HepG2 (cell line): ENCODE measurements around the gene ATP6V0E1. TPM values are rescaled to one million over a fixed set of nuclear protein-coding genes. Genes with fewer than 3 reads are reported as not detected.

Experiments
- AGO2 ChIP-seq: fragments of 200-400 bp; formaldehyde crosslinking; optimal IDR thresholded peaks from 2 replicates; pipeline ENCODE3; 2017; ENCODE audit warnings: mild to moderate bottlenecking, low read depth, low read length, moderate library complexity
- EP300 ChIP-seq, 3 experiments: sonication (generic) in 1 of 3; formaldehyde crosslinking in 1 of 3; IDR thresholded peaks; 2 replicates each; pipeline versions ENCODE4 v1.5.1 to v1.6.1; 2011 to 2020; ENCODE audit warnings: low read depth in 2 of 3, low read length in 2 of 3, borderline replicate concordance in 1 of 3, improper control_type of control experiment in 1 of 3, mild to moderate bottlenecking in 1 of 3, missing genetic modification reagents in 1 of 3, moderate library complexity in 1 of 3
- ESRRA ChIP-seq: sonication (generic); formaldehyde crosslinking; IDR thresholded peaks from 2 replicates; pipeline ENCODE4 v1.5.1; 2020; ENCODE audit warnings: mild to moderate bottlenecking, low read depth, missing genetic modification reagents
- ETV5 ChIP-seq: IDR thresholded peaks from 2 replicates; pipeline ENCODE4 v1.6.1; 2018; ENCODE audit warnings: missing biosample characterization, missing genetic modification reagents, inconsistent platforms, borderline replicate concordance
- GATAD1 ChIP-seq: IDR thresholded peaks from 2 replicates; pipeline ENCODE4 v1.6.1; 2016; ENCODE audit warnings: missing genetic modification reagents, missing compliant biosample characterization
- GLI4 ChIP-seq: sonication (generic); formaldehyde crosslinking; IDR thresholded peaks from 2 replicates; pipeline ENCODE4 v1.5.1; 2020; ENCODE audit warnings: missing genetic modification reagents, mild to moderate bottlenecking, moderate library complexity, borderline replicate concordance
- HOXA3 ChIP-seq: sonication (generic); formaldehyde crosslinking; IDR thresholded peaks from 2 replicates; pipeline ENCODE4 v1.5.0; 2020; ENCODE audit warnings: missing genetic modification reagents
- ISL2 ChIP-seq: sonication (generic); formaldehyde crosslinking; IDR thresholded peaks from 2 replicates; pipeline ENCODE4 v1.5.0; 2020; ENCODE audit warnings: missing genetic modification reagents
- MTF2 ChIP-seq: sonication (generic); formaldehyde crosslinking; IDR thresholded peaks from 2 replicates; pipeline ENCODE4 v1.5.0; 2020; ENCODE audit warnings: missing genetic modification reagents, borderline replicate concordance
- NFKB2 ChIP-seq: sonication (generic); formaldehyde crosslinking; IDR thresholded peaks from 2 replicates; pipeline ENCODE4 v1.4.0; 2020; ENCODE audit warnings: missing genetic modification reagents, borderline replicate concordance
- RBFOX2 ChIP-seq: fragments of 200-400 bp; formaldehyde crosslinking; IDR thresholded peaks from 2 replicates; pipeline ENCODE4 v1.6.1; 2017; ENCODE audit warnings: low read depth, mild to moderate bottlenecking, low read length
- SP1 ChIP-seq, 2 experiments: fragments of 450-650 bp in 1 of 2; sonication (generic) in 1 of 2; formaldehyde crosslinking in 1 of 2; IDR thresholded peaks; 2 replicates each; pipeline versions ENCODE4 v1.4.0 to v1.6.1; 2016 to 2020; ENCODE audit warnings: missing genetic modification reagents in 1 of 2
- SP5 ChIP-seq: IDR thresholded peaks from 2 replicates; pipeline ENCODE4 v1.6.1; 2016; ENCODE audit warnings: low read depth, borderline replicate concordance
- STAT6 ChIP-seq: sonication (generic); formaldehyde crosslinking; IDR thresholded peaks from 2 replicates; pipeline ENCODE4 v1.4.0; 2020; ENCODE audit warnings: missing genetic modification reagents, mild to moderate bottlenecking, borderline replicate concordance
- ZBTB43 ChIP-seq: sonication (generic); formaldehyde crosslinking; conservative IDR thresholded peaks from 2 replicates; pipeline ENCODE4 v1.4.0; 2020; ENCODE audit warnings: missing genetic modification reagents
- ZFY ChIP-seq: sonication (generic); formaldehyde crosslinking; IDR thresholded peaks from 2 replicates; pipeline ENCODE4 v1.4.0; 2020; ENCODE audit warnings: missing genetic modification reagents
- ZNF331 ChIP-seq: sonication (generic); formaldehyde crosslinking; IDR thresholded peaks from 2 replicates; pipeline ENCODE4 v1.4.0; 2020; ENCODE audit warnings: missing genetic modification reagents
- ZNF343 ChIP-seq: sonication (generic); formaldehyde crosslinking; IDR thresholded peaks from 2 replicates; pipeline ENCODE4 v1.4.0; 2020; ENCODE audit warnings: mild to moderate bottlenecking, missing genetic modification reagents
- ZSCAN20 ChIP-seq: sonication (generic); formaldehyde crosslinking; IDR thresholded peaks from 2 replicates; pipeline ENCODE4 v1.4.0; 2020; ENCODE audit warnings: missing genetic modification reagents, mild to moderate bottlenecking, borderline replicate concordance
- polyA plus RNA-seq, 8 experiments: library from polyadenylated mRNA; depleted of rRNA in 3 of 8; stranded (reverse) in 7 of 8; unstranded in 1 of 8; fragments of >200 nt; fragmentation: Illumina TruSeq in 4 of 8; extraction: Trizol in 4 of 8; gene quantifications; 2 replicates each; pipeline versions ENCODE4 v1.2.1 to v1.2.3, GENCODE V29; 2011 to 2016; ENCODE audit warnings: low read depth in 4 of 8, missing spikeins in 1 of 8, mixed read lengths in 1 of 8; ENCODE audit not compliant: insufficient read depth in 1 of 8
- total RNA-seq, 5 experiments: library from RNA; depleted of rRNA; stranded (reverse); fragments of >200 nt; fragmentation: Illumina TruSeq; extraction: Trizol; gene quantifications; 2 replicates each; pipeline ENCODE4 v1.2.3, GENCODE V29; 2016; ENCODE audit warnings: low read depth in 1 of 5
- TF ChIP-seq, protein P1 (sequence below): sonication (generic); formaldehyde crosslinking; IDR thresholded peaks from 2 replicates; pipeline ENCODE4 v1.4.0; 2020; ENCODE audit warnings: missing genetic modification reagents, borderline replicate concordance

ATP6V0E1 gene
- total and polyA plus RNA-seq, 2 of the 13 experiments (the other 11 are each of a cell fraction or from before 2014, with no cell fraction given): 143 to 215 TPM

DNA sequence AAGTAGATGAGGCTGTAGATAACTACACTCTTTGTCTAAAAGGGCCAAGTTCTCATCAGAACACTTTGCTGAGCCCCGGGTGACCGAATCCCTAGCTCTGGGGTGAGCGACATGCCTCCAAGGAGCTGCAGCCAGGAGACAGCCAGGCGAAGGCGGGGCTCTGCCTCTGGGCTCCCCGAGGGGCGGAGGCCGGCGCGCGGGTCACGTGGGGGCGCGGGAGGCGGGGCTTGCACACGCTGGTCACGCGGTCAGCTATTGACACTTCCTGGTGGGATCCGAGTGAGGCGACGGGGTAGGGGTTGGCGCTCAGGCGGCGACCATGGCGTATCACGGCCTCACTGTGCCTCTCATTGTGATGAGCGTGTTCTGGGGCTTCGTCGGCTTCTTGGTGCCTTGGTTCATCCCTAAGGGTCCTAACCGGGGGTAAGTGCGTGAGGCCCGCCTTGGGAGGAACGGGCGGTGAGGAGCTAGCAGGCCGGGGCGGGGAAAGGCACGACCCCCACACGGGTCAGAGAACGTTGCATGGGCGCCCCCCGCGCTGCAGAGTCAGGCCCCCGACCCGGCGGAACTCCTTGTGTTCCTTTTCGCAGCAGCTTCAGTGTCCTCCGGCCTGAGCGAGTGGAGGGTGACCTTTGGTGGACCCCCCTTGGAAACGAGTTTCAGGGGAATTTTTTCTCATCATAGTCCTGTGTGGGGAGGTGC, at the start of gene ATP6V0E1 (continued):
- TF ChIP-seq STAT6 (CRISPR knock-in tag): peak; percentile 58; the same call in 1 of the 2 replicates
- 0 out of 2 replicates have a peak, but pooled peaks have one; percentile 46 for TF ChIP-seq GLI4
- 0 out of 2 replicates have a peak, but pooled peaks have one; percentile 46 for TF ChIP-seq ZNF343
- TF ChIP-seq RBFOX2: peak; percentile 86
- peak; percentile 69; the same call in 1 of the 2 replicates for TF ChIP-seq GATAD1 (CRISPR knock-in tag)
- peak; percentile 39; the same call in 1 of the 2 replicates for TF ChIP-seq ZNF331
- TF ChIP-seq EP300 (IDR thresholded peaks at IDR 0.05; ENCODE audit: low read depth in 2 of 2, low read length in 2 of 2): 0 out of 4 replicates have a peak, but pooled peaks of 1 of the 2 experiments have one; percentile 16
- no peak for TF ChIP-seq EP300 (CRISPR knock-in tag; IDR thresholded peaks at IDR 0.05; ENCODE audit: borderline replicate concordance)
- TF ChIP-seq ESRRA (CRISPR knock-in tag): 0 out of 2 replicates have a peak, but pooled peaks have one; percentile 40
- TF ChIP-seq, protein P1, sequence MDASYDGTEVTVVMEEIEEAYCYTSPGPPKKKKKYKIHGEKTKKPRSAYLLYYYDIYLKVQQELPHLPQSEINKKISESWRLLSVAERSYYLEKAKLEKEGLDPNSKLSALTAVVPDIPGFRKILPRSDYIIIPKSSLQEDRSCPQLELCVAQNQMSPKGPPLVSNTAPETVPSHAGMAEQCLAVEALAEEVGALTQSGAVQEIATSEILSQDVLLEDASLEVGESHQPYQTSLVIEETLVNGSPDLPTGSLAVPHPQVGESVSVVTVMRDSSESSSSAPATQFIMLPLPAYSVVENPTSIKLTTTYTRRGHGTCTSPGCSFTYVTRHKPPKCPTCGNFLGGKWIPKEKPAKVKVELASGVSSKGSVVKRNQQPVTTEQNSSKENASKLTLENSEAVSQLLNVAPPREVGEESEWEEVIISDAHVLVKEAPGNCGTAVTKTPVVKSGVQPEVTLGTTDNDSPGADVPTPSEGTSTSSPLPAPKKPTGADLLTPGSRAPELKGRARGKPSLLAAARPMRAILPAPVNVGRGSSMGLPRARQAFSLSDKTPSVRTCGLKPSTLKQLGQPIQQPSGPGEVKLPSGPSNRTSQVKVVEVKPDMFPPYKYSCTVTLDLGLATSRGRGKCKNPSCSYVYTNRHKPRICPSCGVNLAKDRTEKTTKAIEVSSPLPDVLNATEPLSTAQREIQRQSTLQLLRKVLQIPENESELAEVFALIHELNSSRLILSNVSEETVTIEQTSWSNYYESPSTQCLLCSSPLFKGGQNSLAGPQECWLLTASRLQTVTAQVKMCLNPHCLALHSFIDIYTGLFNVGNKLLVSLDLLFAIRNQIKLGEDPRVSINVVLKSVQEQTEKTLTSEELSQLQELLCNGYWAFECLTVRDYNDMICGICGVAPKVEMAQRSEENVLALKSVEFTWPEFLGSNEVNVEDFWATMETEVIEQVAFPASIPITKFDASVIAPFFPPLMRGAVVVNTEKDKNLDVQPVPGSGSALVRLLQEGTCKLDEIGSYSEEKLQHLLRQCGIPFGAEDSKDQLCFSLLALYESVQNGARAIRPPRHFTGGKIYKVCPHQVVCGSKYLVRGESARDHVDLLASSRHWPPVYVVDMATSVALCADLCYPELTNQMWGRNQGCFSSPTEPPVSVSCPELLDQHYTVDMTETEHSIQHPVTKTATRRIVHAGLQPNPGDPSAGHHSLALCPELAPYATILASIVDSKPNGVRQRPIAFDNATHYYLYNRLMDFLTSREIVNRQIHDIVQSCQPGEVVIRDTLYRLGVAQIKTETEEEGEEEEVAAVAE (CRISPR knock-in tag): peak; percentile 56; the same call in 1 of the 2 replicates
- TF ChIP-seq NFKB2 (CRISPR knock-in tag): peak; percentile 76; the same call in 1 of the 2 replicates
- TF ChIP-seq SP5 (CRISPR knock-in tag): peak; percentile 73; the same call in 1 of the 2 replicates
- peak; percentile 26; the same call in 1 of the 2 replicates for TF ChIP-seq ZSCAN20 (CRISPR knock-in tag)
- no peak for TF ChIP-seq MTF2
- TF ChIP-seq HOXA3 (CRISPR knock-in tag): peak; percentile 76
- no peak for TF ChIP-seq SP1 (IDR thresholded peaks at IDR 0.05)
- peak; percentile 79 for TF ChIP-seq SP1 (CRISPR knock-in tag; IDR thresholded peaks at IDR 0.05)
- peak; percentile 86 for TF ChIP-seq ZFY (CRISPR knock-in tag)
- TF ChIP-seq AGO2: peak; percentile 33
- no peak for TF ChIP-seq ETV5 (CRISPR knock-in tag)
- peak; percentile 95 for TF ChIP-seq ZBTB43 (CRISPR knock-in tag)
- TF ChIP-seq ISL2 (CRISPR knock-in tag): peak; percentile 66; the same call in 1 of the 2 replicates
